Aorta (tissue), 5 donors: ENCODE measurements around the gene PNPLA2. TPM values are rescaled to one million over a fixed set of nuclear protein-coding genes. Genes with fewer than 3 reads are reported as not detected.

Experiments used
- ATAC-seq: fragments of 200-7000 bp; cut with Tn5 transposase; one replicate; pipeline ENCODE4 v1.9.1; 2022; ENCODE audit warnings: moderate library complexity; ENCODE audit not compliant: low FRiP score
- DNase-seq, 2 donors: peaks; one replicate each; pipeline ENCODE4 v3.0.0-alpha.2; 2020
- H3K27ac ChIP-seq, 2 donors: one replicate each; pipeline ENCODE4 v1.5.1; 2013; ENCODE audit warnings: low read length in 2 of 2, mild to moderate bottlenecking in 2 of 2, moderate library complexity in 2 of 2, control low read depth in 1 of 2, inconsistent platforms in 1 of 2, low read depth in 1 of 2
- H3K27me3 ChIP-seq, 2 donors: one replicate each; pipeline ENCODE4 v1.6.1; 2013; ENCODE audit warnings: control low read depth in 1 of 2, low read length in 1 of 2, mild to moderate bottlenecking in 1 of 2, moderate library complexity in 1 of 2; ENCODE audit not compliant: insufficient read depth in 2 of 2, control insufficient read depth in 1 of 2
- H3K36me3 ChIP-seq, 2 donors: one replicate each; pipeline ENCODE4 v1.6.1; 2013; ENCODE audit warnings: control low read depth in 1 of 2, low read length in 1 of 2, mild to moderate bottlenecking in 1 of 2; ENCODE audit not compliant: insufficient read depth in 2 of 2, control insufficient read depth in 1 of 2
- H3K4me1 ChIP-seq, 2 donors: one replicate each; pipeline ENCODE4 v1.6.1; 2013; ENCODE audit warnings: low read length in 2 of 2, control low read depth in 1 of 2, mild to moderate bottlenecking in 1 of 2, moderate library complexity in 1 of 2; ENCODE audit not compliant: insufficient read depth in 2 of 2, control insufficient read depth in 1 of 2
- H3K4me3 ChIP-seq, 2 donors: one replicate each; pipeline ENCODE4 v1.5.1; 2013; ENCODE audit warnings: low read length in 2 of 2, control low read depth in 1 of 2, mild to moderate bottlenecking in 1 of 2
- H3K9me3 ChIP-seq: one replicate; pipeline ENCODE4 v1.6.1; 2013; ENCODE audit warnings: mild to moderate bottlenecking, low read length; ENCODE audit not compliant: control insufficient read depth
- whole genome bisulfite sequencing, 2 donors: extraction: QIAGEN DNeasy Blood & Tissue Kit; methylation state at CpG; one replicate each; pipeline ENCODE4 v1.1.7; 2013; 5-methylcytosine and 5-hydroxymethylcytosine counted together
- intact Hi-C, 2 donors: fragments of 100-400 bp; cut with DNase I; formaldehyde crosslinking; loops; one replicate each; pipeline versions ENCODE4 v1.14.2 to v1.15.0; 2022
- long read RNA-seq, 2 donors: library from polyadenylated mRNA; unstranded; transcript quantifications; one replicate each; pipeline ENCODE4 v2.0.0, GENCODE V29; 2020 to 2021
- polyA plus RNA-seq, 2 donors: library from polyadenylated mRNA; stranded (reverse); fragments of 200-250 nt; gene quantifications; one replicate each; pipeline ENCODE4 v1.2.3, GENCODE V29; 2013
- total RNA-seq, 2 donors: library from RNA; stranded (reverse); fragmentation: NEBNext Ultra II Directional; extraction: Animal tissue kit (Norgen Biotek cat#: 25700); gene quantifications; one replicate each; pipeline ENCODE4 v1.2.1, GENCODE V29; 2021
- donor health status: healthy with polysubstance abuse.
- donor health status: Bipolar disorder and iron deficiency.
- donor health status: DM: no; HTN: no; CAD: no.
- donor health status: DM: no; HTN: no; CAD: no.
- donor health status: DM: yes; HTN: yes; CAD: no.

PNPLA2 gene, protein sequence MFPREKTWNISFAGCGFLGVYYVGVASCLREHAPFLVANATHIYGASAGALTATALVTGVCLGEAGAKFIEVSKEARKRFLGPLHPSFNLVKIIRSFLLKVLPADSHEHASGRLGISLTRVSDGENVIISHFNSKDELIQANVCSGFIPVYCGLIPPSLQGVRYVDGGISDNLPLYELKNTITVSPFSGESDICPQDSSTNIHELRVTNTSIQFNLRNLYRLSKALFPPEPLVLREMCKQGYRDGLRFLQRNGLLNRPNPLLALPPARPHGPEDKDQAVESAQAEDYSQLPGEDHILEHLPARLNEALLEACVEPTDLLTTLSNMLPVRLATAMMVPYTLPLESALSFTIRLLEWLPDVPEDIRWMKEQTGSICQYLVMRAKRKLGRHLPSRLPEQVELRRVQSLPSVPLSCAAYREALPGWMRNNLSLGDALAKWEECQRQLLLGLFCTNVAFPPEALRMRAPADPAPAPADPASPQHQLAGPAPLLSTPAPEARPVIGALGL
- total RNA-seq (100 to 1,000 TPM; 116 to 121 TPM), polyA plus RNA-seq (100 to 1,000 TPM in 1 of 2 donors, 10 to 100 TPM in 1; 33.7 to 240 TPM)
- long read RNA-seq, donor 1, partial matches to known transcripts: 50 of 58 reads
- long read RNA-seq, donor 1, other reads (novel, unspliced or antisense): 7 of 58 reads
- long read RNA-seq, donor 2, partial matches to known transcripts: 24 of 29 reads
- long read RNA-seq, donor 2, other reads (novel, unspliced or antisense): 5 of 29 reads

DNA sequence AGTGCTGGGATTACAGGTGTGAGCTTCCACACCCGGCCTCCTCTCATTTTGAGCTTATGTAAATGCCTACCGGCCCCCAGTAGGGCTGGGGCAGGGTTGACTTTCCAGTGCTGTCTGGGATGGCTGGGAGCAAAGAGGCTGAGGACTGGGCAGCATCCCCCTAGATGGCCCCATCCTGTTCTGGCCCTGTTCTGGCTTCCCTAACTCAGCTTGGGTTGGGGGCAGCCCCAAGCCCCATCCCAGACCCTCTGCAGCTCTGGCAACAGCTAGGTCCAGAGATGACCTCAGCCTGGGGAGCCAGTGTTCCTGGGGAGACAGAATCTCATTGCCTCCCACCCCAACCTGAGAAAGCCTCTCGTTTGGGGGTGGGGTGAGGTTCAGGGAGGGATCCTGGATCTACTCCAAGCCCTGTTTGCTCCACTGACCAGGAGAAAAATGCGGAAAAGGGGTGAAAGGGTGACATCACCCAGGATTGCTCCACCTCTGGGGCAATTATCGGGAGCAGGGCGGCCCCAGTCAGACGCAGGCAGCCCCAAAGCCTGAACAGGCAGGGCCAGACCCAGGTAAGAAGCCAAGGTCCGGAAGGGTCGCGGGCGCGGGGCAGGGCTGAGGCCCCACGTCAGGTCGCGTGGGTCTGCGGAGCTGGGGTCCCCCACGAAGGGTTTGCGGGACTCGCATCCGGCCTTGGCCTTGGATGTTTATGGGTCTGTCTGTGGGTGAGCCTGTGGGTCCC lies at the start of gene PNPLA2:
Gene PNPLA2, plus strand, starts transcription at position 519 of the 733 bp plus-strand sequence. CDS start 805 bp downstream, outside the sequence.
- ATAC-seq: peak; percentile 20
- Histone ChIP-seq H3K27ac (peak within 1 kb of the TSS; percentile 71 to 95), H3K36me3 (peaks cover 0 to 2% of the 10 kb centered on the region in 2 donors), H3K4me3 (peak within 1 kb of the TSS; percentile 73 to 98), H3K27me3 (no peaks in the 10 kb centered on the region), H3K4me1 (no peaks in the 10 kb centered on the region), H3K9me3 (no peaks in the 10 kb centered on the region)
- DNase-seq: no peak
- WGBS, 2 donors: 22% methylated on average over 20 of the region's 20 CpGs
- intact Hi-C loops: no loop called here

DNA sequence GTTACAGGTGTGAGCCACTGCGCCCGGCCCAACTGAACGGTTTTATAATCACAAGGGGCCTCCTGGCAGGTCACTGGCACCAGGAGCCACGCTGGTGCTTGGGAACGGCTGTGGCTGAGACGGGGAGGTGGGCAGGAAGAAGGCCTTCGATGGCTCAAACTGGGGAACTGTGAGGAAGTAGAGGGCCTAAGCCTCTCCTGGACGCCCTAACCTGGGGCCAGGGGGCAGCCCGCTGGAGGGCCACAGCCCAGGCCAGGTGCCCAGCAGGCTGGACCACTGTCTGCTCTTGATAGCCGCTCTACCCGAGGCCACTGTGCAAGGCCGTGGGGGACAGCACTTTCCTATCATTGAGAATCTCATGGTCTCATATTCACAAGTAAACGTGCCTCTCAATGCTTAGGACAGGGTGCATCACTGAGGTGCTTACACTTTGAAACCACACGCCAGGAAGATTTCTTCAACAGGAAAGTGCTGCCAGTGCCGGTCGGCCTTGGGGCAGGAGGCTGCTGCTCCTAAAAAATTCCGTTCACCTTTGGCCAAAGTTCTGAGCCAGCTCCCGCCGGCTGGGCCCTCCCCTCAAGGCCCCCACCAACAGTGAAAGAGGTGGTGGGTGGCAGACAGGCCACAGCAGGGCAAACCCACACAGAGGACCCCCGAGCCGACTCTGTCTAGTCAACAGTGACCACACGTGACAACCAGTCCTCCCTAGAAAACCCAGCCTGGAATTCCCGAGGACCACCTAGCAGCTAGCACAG lies 48.6 kb upstream of the PNPLA2 start:
- 86 to 90% methylated on average over 23 of the region's 23 CpGs for WGBS, 2 donors
- H3K9me3 ChIP-seq: no peaks in the 10 kb centered on the region
- no peaks in the 10 kb centered on the region for H3K4me1 ChIP-seq
- intact Hi-C loops: loop anchor here in 1 of 2 donors (10.0 kb wide), 1 partner anchor 215 kb away; no protein-coding TSS in a partner anchor
- no peak overlapping the region for H3K27ac ChIP-seq
- peaks cover 0 to 1% of the 10 kb centered on the region in 2 donors for H3K36me3 ChIP-seq
- ATAC-seq (no peak), DNase-seq (peak in 1 of 2 donors; percentile 39)
- H3K4me3 ChIP-seq: no peak overlapping the region
- H3K27me3 ChIP-seq: no peaks in the 10 kb centered on the region

DNA sequence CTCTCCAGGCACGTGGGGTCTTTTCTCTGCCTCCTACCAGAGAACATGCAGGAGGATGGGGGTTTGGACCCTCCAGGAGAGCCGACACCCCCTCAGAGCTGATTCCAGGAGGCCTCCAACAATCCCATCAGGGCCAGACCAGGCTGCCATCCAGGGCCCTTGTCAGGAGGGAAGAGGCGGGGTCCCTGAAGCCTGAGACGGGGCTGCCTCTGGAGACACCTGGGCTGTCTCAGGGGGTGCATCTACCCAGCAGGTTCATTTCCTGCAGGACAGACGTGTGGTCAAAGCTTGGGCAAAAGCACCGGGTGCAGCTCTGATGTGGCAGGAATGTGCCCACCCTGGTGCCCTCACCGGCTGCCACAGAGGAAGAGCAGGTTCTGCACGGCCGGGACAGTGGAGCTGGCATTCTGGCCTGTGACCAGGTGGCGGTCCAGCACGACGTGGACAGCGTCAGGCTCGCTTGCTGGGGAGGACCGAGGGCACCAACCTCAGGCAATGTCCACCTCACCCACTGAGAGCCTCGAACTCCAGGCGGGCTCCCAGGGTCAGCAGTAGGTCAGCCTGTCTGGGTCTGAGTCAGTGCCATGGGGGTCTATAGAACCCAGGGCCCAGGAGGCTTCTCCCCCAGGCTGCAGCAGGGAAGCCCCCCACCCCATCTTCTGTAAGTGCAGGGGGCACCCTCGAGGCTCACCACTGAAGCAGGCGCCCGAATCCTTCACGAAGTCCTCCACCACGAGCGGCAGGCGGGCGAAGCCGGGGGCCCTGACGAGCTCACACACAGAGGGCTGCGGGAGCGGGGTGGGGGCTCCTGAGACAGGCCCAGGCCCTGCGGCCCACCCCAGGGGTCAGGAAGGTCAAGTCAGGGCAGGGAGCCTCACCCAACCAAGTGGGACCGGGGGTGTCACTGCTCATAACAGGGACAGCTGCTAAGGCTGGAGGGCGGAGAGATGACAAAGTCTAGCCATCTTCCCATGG lies 47.8 kb upstream of the PNPLA2 start:
- DNase-seq: peak; percentile 45 to 74
- no peaks in the 10 kb centered on the region for H3K4me1 ChIP-seq
- H3K27ac ChIP-seq: no peak overlapping the region
- intact Hi-C loops: loop anchor here in 1 of 2 donors (10.0 kb wide), 1 partner anchor 216 kb away; no protein-coding TSS in a partner anchor
- peaks cover 0 to 1% of the 10 kb centered on the region in 2 donors for H3K36me3 ChIP-seq
- no peaks in the 10 kb centered on the region for H3K27me3 ChIP-seq
- 88 to 89% methylated on average over 32 of the region's 32 CpGs for WGBS, 2 donors
- H3K9me3 ChIP-seq: no peaks in the 10 kb centered on the region
- ATAC-seq: no peak
- no peak overlapping the region for H3K4me3 ChIP-seq

DNA sequence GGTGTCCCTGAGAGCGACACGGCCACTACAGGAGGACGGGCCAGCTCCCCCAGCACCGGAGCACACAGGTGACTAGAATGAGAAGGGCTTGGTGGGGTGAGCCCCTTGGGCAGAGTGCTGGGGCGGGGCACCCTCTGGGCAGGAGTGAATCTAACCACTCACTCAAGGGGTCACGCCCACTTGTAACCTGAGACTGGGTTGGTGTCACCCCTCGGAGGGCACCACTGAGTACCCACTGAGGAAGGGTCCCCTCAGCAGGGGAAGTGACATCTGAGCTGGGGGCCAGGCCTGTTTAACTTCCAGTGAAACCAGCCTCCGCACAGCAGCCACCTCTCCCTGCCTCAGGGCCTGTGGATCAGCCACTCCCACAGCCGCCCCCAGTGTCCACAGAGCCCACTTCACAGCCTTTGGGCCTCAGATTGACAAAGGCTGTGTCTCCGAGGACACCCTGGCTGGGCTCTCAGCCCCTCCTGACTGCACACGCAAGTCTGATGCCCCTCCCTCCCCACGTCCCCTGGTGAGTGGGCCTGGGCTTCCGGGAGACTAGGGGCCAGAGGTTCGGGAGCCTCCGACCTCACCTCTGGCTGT lies 47.0 kb upstream of the PNPLA2 start:
- no peaks in the 10 kb centered on the region for H3K27me3 ChIP-seq
- no peak overlapping the region for H3K4me3 ChIP-seq
- peak in 1 of 2 donors; percentile 46 for DNase-seq
- no peak for ATAC-seq
- no peaks in the 10 kb centered on the region for H3K36me3 ChIP-seq
- no peaks in the 10 kb centered on the region for H3K9me3 ChIP-seq
- intact Hi-C loops: loop anchor here in 1 of 2 donors (10.0 kb wide), 1 partner anchor 217 kb away; no protein-coding TSS in a partner anchor
- WGBS, 2 donors: 79 to 80% methylated on average over 15 of the region's 15 CpGs
- H3K27ac ChIP-seq: no peak overlapping the region
- no peaks in the 10 kb centered on the region for H3K4me1 ChIP-seq

DNA sequence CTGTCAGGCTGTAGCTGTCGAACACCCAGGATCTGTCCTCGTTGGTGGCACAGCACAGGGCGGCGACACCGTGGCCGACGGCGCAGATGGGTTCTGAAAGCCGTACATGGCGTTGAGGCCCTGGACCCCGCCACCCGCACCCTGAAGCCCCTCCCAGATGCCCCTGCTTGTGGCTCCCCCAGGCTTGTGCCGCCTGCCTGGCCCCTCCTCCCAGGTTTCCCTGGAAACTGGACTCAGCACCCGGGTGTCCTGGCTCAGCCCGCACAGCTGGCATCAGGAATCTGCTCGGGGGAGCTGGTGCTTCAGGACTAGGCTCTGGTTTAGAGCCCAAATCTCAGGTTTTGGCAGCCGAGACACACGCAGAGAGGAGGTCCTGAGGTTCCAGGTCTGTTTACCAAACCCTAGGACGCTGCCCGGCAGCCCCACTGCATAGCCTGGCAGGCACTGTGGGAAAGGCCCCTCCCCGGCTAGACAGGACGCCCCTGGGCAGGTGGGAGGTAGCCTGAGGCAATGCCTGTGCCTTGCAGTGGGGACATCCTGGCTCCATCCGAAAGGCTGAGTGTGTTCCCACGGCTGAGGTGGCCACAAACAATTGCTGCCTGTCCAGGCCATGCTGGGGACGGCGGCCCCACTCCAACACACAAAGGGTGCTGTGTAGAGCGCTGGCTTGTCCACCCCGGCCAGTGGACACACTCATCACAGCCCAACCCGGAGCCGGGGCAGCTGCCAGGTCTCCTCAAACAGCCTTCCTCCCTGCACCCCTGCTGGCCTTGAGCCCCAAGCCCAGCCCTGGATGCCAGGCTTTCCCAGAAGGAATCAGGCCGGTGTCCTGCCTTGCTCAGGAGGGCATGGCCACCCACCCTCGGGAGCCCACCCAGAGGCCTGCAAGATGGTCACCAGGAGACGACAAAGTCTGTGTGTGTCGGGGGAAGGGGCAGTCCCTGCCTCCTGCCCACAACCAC lies 46.0 kb upstream of the PNPLA2 start:
- no peaks in the 10 kb centered on the region for H3K9me3 ChIP-seq
- 71 to 72% methylated on average over 34 of the region's 34 CpGs for WGBS, 2 donors
- DNase-seq (peak; percentile 44 to 75), ATAC-seq (no peak)
- H3K36me3 ChIP-seq: no peaks in the 10 kb centered on the region
- H3K4me3 ChIP-seq: no peak overlapping the region
- H3K4me1 ChIP-seq: no peaks in the 10 kb centered on the region
- H3K27ac ChIP-seq: no peak overlapping the region
- intact Hi-C loops: loop anchor here in 1 of 2 donors (10.0 kb wide), 1 partner anchor 218 kb away; no protein-coding TSS in a partner anchor
- no peaks in the 10 kb centered on the region for H3K27me3 ChIP-seq

DNA sequence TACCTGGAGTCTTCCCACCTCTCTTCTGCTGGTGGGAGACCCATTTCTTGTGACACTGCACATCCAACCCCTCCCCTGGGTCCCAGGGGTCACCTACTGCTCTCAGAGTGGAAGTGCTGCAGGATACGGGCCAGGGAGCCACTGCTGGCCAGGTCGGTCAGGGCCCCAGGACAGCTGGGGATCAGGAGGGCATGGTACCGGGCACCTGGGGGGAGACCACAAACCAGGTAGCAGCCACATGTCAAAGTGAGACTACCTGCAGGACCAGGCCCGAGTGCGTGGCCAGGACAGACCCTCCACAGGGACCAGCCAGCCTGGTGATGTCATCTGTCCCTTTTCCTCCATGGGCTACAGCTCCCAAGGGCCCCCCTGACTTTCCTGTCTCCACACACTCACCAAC lies 45.3 kb upstream of the PNPLA2 start:
- 86 to 91% methylated on average over 5 of the region's 5 CpGs for WGBS, 2 donors
- H3K9me3 ChIP-seq: no peaks in the 10 kb centered on the region
- no peaks in the 10 kb centered on the region for H3K36me3 ChIP-seq
- intact Hi-C loops: loop anchor here in 1 of 2 donors (10.0 kb wide), 1 partner anchor 219 kb away; no protein-coding TSS in a partner anchor
- DNase-seq (peak; percentile 38 to 66), ATAC-seq (no peak)
- H3K27ac ChIP-seq: no peak overlapping the region
- no peaks in the 10 kb centered on the region for H3K27me3 ChIP-seq
- no peaks in the 10 kb centered on the region for H3K4me1 ChIP-seq
- H3K4me3 ChIP-seq: no peak overlapping the region
